ENCODE results near the gene INTS12. TPM values are rescaled to one million over a fixed set of nuclear protein-coding genes. Genes with fewer than 3 reads are reported as not detected.

The INTS12 gene
- total and polyA plus RNA-seq, 4 donors = 15.0 to 24.1 (median 17.2) TPM

DNA sequence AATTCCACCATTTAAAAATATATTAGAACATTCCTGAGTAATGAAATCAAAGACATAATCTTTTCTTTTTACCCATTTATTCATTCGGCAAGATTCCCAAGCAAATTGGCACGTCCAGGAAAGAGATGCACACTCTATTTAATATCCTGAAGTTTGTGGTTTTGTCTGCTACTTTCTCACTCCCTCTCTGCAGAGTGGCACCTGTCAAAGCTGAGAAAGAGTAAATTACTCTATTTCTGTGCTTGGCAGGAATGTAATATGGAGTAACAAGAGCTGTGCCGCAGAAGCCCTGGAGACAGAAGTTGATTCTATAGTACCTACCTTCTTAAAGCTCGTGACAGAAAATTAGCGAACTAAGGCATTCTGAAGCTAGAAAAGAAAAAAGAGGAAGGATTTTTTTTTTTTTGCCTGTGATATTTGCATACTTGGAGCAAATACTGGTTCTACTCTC lies 5.6 kb upstream of the INTS12 start:
- H3K4me3 ChIP-seq = no peak overlapping the region
- H3K4me1 ChIP-seq (ENCODE audit: control insufficient read depth in 5 of 5, insufficient read depth in 5 of 5, low read length in 5 of 5) = peaks cover 0 to 11% (median 0%) of the 10 kb centered on the region in 5 donors
- TF ChIP-seq, protein P1, sequence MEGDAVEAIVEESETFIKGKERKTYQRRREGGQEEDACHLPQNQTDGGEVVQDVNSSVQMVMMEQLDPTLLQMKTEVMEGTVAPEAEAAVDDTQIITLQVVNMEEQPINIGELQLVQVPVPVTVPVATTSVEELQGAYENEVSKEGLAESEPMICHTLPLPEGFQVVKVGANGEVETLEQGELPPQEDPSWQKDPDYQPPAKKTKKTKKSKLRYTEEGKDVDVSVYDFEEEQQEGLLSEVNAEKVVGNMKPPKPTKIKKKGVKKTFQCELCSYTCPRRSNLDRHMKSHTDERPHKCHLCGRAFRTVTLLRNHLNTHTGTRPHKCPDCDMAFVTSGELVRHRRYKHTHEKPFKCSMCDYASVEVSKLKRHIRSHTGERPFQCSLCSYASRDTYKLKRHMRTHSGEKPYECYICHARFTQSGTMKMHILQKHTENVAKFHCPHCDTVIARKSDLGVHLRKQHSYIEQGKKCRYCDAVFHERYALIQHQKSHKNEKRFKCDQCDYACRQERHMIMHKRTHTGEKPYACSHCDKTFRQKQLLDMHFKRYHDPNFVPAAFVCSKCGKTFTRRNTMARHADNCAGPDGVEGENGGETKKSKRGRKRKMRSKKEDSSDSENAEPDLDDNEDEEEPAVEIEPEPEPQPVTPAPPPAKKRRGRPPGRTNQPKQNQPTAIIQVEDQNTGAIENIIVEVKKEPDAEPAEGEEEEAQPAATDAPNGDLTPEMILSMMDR (IDR thresholded peaks at IDR 0.05; ENCODE audit: control extremely low read depth, extremely low read depth) = no peak
- peaks cover 0 to 2% (median under 1%) of the 10 kb centered on the region in 4 donors for H3K36me3 ChIP-seq (ENCODE audit: control insufficient read depth in 4 of 4, insufficient read depth in 4 of 4, low read length in 4 of 4)
- 27 to 57% methylated on average over 5 of the region's 5 CpGs for WGBS, 2 donors
- no peak for DNase-seq
- H3K9ac ChIP-seq (ENCODE audit: insufficient read depth in 1 of 2, low read length in 2 of 2) = no peak overlapping the region
- ATAC-seq (ENCODE audit: insufficient read depth, low FRiP score) = no peak
- no peaks in the 10 kb centered on the region for H3K9me3 ChIP-seq (ENCODE audit: control insufficient read depth in 4 of 4, insufficient read depth in 3 of 4, low read length in 3 of 4)
- H3K27me3 ChIP-seq (ENCODE audit: control insufficient read depth in 3 of 3, insufficient read depth in 3 of 3, low read length in 2 of 3) = no peaks in the 10 kb centered on the region
- no peak overlapping the region for H3K27ac ChIP-seq (ENCODE audit: low read depth in 1 of 2, low read length in 1 of 2)

DNA sequence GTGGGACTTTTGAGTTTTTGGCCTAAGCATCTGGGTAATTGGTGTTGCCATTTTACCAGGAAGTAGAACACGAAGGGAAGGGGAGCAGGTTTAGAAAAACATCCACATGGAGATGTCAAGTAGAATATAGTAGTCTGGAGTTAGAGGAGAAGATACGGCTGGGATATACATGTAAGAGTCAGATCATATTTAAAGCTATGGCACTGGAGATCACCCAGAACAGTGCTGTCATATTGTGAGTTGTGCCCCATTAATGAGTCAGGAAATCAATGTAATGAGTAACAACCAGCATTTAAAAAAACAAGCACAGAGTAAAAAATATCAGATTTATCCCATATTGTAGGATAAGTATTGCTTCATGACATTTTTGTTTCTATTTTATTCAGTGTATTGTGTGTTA lies 4.3 kb upstream of the INTS12 start:
- no peak overlapping the region for H3K27ac ChIP-seq (ENCODE audit: low read depth in 1 of 2, low read length in 1 of 2)
- ATAC-seq (ENCODE audit: insufficient read depth, low FRiP score) (no peak), DNase-seq (no peak)
- no peak overlapping the region for H3K4me3 ChIP-seq
- H3K36me3 ChIP-seq (ENCODE audit: control insufficient read depth in 4 of 4, insufficient read depth in 4 of 4, low read length in 4 of 4) = peaks cover 0 to 4% (median 0%) of the 10 kb centered on the region in 4 donors
- no peaks in the 10 kb centered on the region for H3K27me3 ChIP-seq (ENCODE audit: control insufficient read depth in 3 of 3, insufficient read depth in 3 of 3, low read length in 2 of 3)
- no peaks in the 10 kb centered on the region for H3K9me3 ChIP-seq (ENCODE audit: control insufficient read depth in 4 of 4, insufficient read depth in 3 of 4, low read length in 3 of 4)
- peaks cover 0 to 13% (median 0%) of the 10 kb centered on the region in 5 donors for H3K4me1 ChIP-seq (ENCODE audit: control insufficient read depth in 5 of 5, insufficient read depth in 5 of 5, low read length in 5 of 5)
- no peak overlapping the region for H3K9ac ChIP-seq (ENCODE audit: insufficient read depth in 1 of 2, low read length in 2 of 2)
- 81 to 84% methylated on average over 2 of the region's 2 CpGs for WGBS, 2 donors
- TF ChIP-seq, protein P1 (IDR thresholded peaks at IDR 0.05; ENCODE audit: control extremely low read depth, extremely low read depth) = no peak

DNA sequence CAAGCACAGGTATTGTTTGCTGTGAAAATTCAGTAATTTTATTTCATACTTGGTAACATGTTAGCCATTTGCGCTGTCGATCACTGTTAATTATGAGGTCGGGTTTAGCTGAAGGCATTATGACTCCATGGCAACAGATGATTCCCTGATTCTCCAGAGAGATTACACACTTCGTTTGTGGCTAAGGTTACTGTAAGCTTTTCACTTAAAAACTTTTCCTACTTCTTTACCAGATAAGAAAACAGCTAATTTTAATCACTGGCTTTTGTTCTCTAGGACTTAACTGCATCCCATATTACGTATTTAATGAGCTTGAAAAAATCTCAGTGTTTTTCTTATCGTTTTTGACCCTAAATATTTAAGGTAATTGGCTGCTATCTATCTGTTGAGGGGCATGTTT lies 2.2 kb upstream of the INTS12 start:
- 81 to 86% methylated on average over 6 of the region's 6 CpGs for WGBS, 2 donors
- Histone ChIP-seq H3K27me3 (ENCODE audit: control insufficient read depth in 3 of 3, insufficient read depth in 3 of 3, low read length in 2 of 3) (no peaks in the 10 kb centered on the region), H3K4me1 (ENCODE audit: control insufficient read depth in 5 of 5, insufficient read depth in 5 of 5, low read length in 5 of 5) (peaks cover 0 to 19% (median 5%) of the 10 kb centered on the region in 5 donors), H3K9me3 (ENCODE audit: control insufficient read depth in 4 of 4, insufficient read depth in 3 of 4, low read length in 3 of 4) (no peaks in the 10 kb centered on the region), H3K9ac (ENCODE audit: insufficient read depth in 1 of 2, low read length in 2 of 2) (no peak overlapping the region), H3K27ac (ENCODE audit: low read depth in 1 of 2, low read length in 1 of 2) (no peak overlapping the region), H3K4me3 (no peak overlapping the region), H3K36me3 (ENCODE audit: control insufficient read depth in 4 of 4, insufficient read depth in 4 of 4, low read length in 4 of 4) (peaks cover 0 to 6% (median under 1%) of the 10 kb centered on the region in 4 donors)
- DNase-seq (peak in 1 of 3 donors; percentile 29), ATAC-seq (ENCODE audit: insufficient read depth, low FRiP score) (no peak)
- TF ChIP-seq, protein P1 (IDR thresholded peaks at IDR 0.05; ENCODE audit: control extremely low read depth, extremely low read depth) = no peak

Measured in lung (tissue), 12 donors.